HepG2 (cell line): ENCODE data around the gene KLHL28.

Experiments used
- BRD4 ChIP-seq: sonication (generic); formaldehyde crosslinking; IDR thresholded peaks from 2 replicates; pipeline ENCODE4 v1.4.0; 2020; ENCODE audit warnings: missing genetic modification reagents
- GABPB1 ChIP-seq: IDR thresholded peaks from 2 replicates; pipeline ENCODE4 v1.6.1; 2016; ENCODE audit warnings: mild to moderate bottlenecking, missing genetic modification reagents, moderate library complexity, missing compliant biosample characterization
- MXI1 ChIP-seq: IDR thresholded peaks from 3 replicates; pipeline ENCODE4 v1.6.1; 2012; ENCODE audit warnings: low read depth, low read length, inconsistent platforms, borderline replicate concordance
- POLR2AphosphoS2 ChIP-seq: IDR thresholded peaks from 2 replicates; pipeline ENCODE4 v1.6.1; 2011; ENCODE audit warnings: low read depth, low read length, improper control_type of control experiment
- SNAPC4 ChIP-seq: sonication (generic); formaldehyde crosslinking; IDR thresholded peaks from 2 replicates; pipeline ENCODE4 v1.4.0; 2020; ENCODE audit warnings: mild to moderate bottlenecking, missing genetic modification reagents
- TCF7 ChIP-seq: sonication (generic); IDR thresholded peaks from 2 replicates; pipeline ENCODE4 v1.6.1; 2016; ENCODE audit warnings: antibody characterized with exemption, low read depth
- ZNF274 ChIP-seq: sonication (generic); formaldehyde crosslinking; IDR thresholded peaks from 2 replicates; pipeline ENCODE4 v1.5.1; 2020; ENCODE audit warnings: mild to moderate bottlenecking, missing genetic modification reagents

DNA sequence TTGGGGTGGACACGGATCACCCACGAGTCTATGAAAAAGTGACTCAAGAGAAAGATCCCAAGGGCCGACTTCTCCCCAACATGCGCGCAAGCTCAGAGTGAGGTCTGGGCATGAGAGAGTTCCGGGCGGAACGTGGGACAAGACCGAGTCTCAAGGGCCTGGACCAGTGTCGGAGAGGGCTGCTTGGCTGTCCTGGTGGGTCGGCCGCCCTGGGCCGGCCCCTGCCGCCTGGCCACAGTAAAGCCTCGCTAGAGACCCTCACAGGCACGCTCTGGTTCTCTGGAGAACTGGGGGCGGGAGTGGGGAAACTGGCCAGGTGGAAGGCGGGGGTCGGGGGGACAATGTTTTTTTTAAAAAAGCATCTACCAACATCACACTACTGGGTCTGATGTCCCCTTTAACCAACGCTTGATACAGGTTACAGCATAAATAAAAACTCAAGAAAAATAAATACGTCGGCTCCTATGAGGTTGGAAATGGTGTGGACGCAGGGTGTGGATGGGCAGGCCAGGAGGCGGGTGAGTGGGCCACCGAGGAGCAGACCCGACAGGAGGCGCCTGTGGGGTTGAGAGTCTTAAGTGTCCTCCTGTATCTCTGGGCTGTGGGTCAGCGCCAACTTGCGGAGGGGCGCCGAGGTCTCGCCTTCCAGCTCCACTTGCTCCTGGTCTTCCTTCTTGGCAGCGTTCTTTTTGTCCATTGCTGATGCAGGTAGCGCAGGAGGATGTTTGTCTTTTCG is 74.7 kb downstream of the KLHL28 start:
- TF ChIP-seq ZNF274 (CRISPR knock-in tag) (no peak), TCF7 (no peak), POLR2AphosphoS2 (no peak), GABPB1 (CRISPR knock-in tag) (no peak), BRD4 (CRISPR knock-in tag) (no peak), SNAPC4 (CRISPR knock-in tag) (no peak), MXI1 (no peak)
